ENCODE results near the gene NDUFS8. TPM values are rescaled to one million over a fixed set of nuclear protein-coding genes. Genes with fewer than 3 reads are reported as not detected.

Gene NDUFS8
- total and polyA plus RNA-seq, 2 experiments from 2014 or later = 114 to 219 TPM

GRCh38 chr11:68015467-68015866 is 15.0 kb upstream of the NDUFS8 start:
- Histone ChIP-seq H3K4me3 (no peak overlapping the region), H3K36me3 (ENCODE audit: low read depth) (no peaks in the 10 kb centered on the region; the same call in 1 of the 2 replicates), H3K9ac (no peak overlapping the region), H3K9me3 (ENCODE audit: low read depth) (no peaks in the 10 kb centered on the region), H3K4me1 (ENCODE audit: insufficient read depth) (peaks cover 46% of the 10 kb centered on the region), H3F3A (ENCODE audit: insufficient read depth) (peaks cover 12% of the 10 kb centered on the region), H3K9me2 (ENCODE audit: insufficient read depth) (no peaks in the 10 kb centered on the region), H3K27me3 (replicated peaks; ENCODE audit: insufficient read depth) (no peaks in the 10 kb centered on the region), H4K20me1 (ENCODE audit: insufficient read depth) (no peaks in the 10 kb centered on the region), H3K4me2 (ENCODE audit: unreplicated experiment) (no peak overlapping the region), H2AFZ (no peak overlapping the region), H3K27ac (no peak overlapping the region), H3K79me2 (ENCODE audit: insufficient read depth) (peaks cover 28% of the 10 kb centered on the region)
- TF ChIP-seq EZH2 (IDR thresholded peaks at IDR 0.05; ENCODE audit: insufficient read depth, poor library complexity, severe bottlenecking) (no peak), EZH2phosphoT487 (IDR thresholded peaks at IDR 0.05; ENCODE audit: insufficient read depth, low read depth) (no peak)
- in situ Hi-C loops (cut with MboI) = no loop called here
- WGBS, 2 experiments (ENCODE audit: low coverage in 1 of 2, low lambda C conversion rate in 2 of 2, missing lambda C conversion rate in 2 of 2) = 98 to 99% methylated on average over 8 of the region's 8 CpGs
- no peak for DNase-seq

DNA sequence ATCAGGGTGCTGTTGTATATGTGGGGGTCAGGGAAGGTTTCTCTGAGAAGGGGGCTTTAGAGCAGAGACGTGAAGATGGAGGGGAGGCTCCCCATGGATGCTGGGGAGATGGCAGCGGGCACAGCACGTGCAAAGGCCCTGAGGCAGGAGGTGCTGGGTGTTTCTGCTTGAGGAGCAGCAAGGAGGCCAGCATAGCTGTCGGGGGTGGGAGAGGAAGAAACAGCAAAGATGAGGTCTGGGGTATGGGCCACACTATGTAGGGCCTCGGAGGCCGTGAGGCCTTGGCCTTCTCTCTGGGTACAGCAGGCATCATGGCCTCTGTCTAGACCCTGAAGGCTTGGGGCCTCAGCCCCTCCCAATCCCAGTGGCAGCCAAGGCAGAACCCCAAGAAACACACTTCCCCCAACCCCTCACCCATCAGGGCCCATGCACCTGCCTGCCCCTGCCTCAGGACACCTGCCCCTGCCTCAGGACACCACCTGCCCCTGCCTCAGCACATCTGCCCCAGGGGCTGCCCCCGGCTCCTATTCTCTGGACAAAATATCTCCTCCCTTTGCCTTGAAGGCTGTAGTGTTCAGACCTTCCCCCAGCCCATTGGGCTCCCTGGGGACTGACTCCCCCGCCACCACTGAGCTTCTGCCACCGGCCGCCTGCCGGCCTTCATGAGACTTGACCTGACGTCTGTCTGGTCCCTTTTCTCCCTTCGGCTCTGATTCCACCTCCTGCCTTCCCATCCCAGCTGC is 14.1 kb upstream of the NDUFS8 start:
- Histone ChIP-seq H4K20me1 (ENCODE audit: insufficient read depth) (no peaks in the 10 kb centered on the region), H3K4me2 (ENCODE audit: unreplicated experiment) (no peak overlapping the region), H3F3A (ENCODE audit: insufficient read depth) (peaks cover 7% of the 10 kb centered on the region), H3K9ac (peak overlapping the region; percentile 3; the same call in 1 of the 2 replicates), H3K9me3 (ENCODE audit: low read depth) (no peaks in the 10 kb centered on the region), H3K27ac (no peak overlapping the region), H3K9me2 (ENCODE audit: insufficient read depth) (no peaks in the 10 kb centered on the region), H3K4me3 (no peak overlapping the region), H3K27me3 (replicated peaks; ENCODE audit: insufficient read depth) (no peaks in the 10 kb centered on the region), H3K79me2 (ENCODE audit: insufficient read depth) (peaks cover 22% of the 10 kb centered on the region), H3K36me3 (ENCODE audit: low read depth) (no peaks in the 10 kb centered on the region; the same call in 1 of the 2 replicates), H2AFZ (no peak overlapping the region), H3K4me1 (ENCODE audit: insufficient read depth) (peaks cover 40% of the 10 kb centered on the region)
- WGBS, 2 experiments (ENCODE audit: low coverage in 1 of 2, low lambda C conversion rate in 2 of 2, missing lambda C conversion rate in 2 of 2) = 59 to 65% methylated on average over 13 of the region's 13 CpGs
- peak; percentile 40 for DNase-seq
- no peak for TF ChIP-seq EZH2phosphoT487 (IDR thresholded peaks at IDR 0.05; ENCODE audit: insufficient read depth, low read depth)
- in situ Hi-C loops (cut with MboI) = no loop called here

DNA sequence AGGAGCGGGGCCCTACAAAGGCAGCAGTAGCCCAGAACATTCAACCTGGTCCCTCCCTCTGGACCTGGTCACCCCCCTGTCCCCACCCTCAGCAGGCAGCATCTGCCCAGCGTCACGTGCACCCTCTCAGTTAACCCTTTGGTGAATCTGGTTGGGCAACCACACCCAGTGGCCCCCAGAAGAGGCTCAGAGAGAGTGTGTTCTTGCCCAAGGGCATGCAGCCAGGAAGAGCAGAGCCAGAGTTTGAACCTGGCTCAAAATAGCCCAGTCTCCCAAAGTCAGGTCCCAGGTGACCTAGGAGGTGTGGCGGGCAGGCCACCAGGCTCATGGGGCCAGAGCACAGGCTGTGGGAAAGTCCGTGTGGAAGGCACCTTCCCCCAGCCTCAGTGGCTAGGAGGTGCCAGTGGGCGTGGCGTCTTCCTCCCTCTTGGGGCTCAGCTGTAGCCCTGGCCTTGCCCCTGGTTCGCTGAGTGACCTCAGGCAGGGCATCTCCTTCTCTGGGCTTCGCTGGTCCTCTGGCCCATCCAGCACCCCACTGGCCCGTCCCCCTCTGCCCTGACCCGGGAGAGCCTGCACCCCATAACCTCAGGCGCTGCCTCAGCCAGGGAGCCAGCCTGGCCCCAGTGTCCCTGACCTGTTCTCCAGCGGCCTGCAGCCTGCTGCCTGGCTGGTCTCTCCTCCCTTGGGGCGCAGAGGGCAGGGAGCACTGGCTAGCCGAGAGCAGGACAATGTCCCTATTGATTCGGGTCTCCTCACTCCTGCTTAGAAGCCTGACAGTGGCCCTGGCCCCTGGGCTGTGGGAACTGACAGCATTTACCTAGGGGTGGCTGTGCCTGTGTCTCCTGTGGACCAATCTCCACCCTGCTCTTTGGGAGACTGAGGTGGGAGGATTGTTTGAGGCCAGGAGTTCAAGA is 13.3 kb upstream of the NDUFS8 start:
- H3K4me3 ChIP-seq = no peak overlapping the region
- H3K4me1 ChIP-seq (ENCODE audit: insufficient read depth) = peaks cover 32% of the 10 kb centered on the region
- peak overlapping the region; percentile 3; the same call in 1 of the 2 replicates for H3K9ac ChIP-seq
- TF ChIP-seq EZH2 (IDR thresholded peaks at IDR 0.05; ENCODE audit: insufficient read depth, poor library complexity, severe bottlenecking) (no peak), EZH2phosphoT487 (IDR thresholded peaks at IDR 0.05; ENCODE audit: insufficient read depth, low read depth) (no peak)
- H3K4me2 ChIP-seq (ENCODE audit: unreplicated experiment) = no peak overlapping the region
- H4K20me1 ChIP-seq (ENCODE audit: insufficient read depth) = no peaks in the 10 kb centered on the region
- H3K36me3 ChIP-seq (ENCODE audit: low read depth) = no peaks in the 10 kb centered on the region; the same call in 1 of the 2 replicates
- no peaks in the 10 kb centered on the region for H3K9me2 ChIP-seq (ENCODE audit: insufficient read depth)
- no peak overlapping the region for H3K27ac ChIP-seq
- no peaks in the 10 kb centered on the region for H3K9me3 ChIP-seq (ENCODE audit: low read depth)
- peaks cover 14% of the 10 kb centered on the region for H3K79me2 ChIP-seq (ENCODE audit: insufficient read depth)
- in situ Hi-C loops (cut with MboI) = no loop called here
- H3K27me3 ChIP-seq (replicated peaks; ENCODE audit: insufficient read depth) = no peaks in the 10 kb centered on the region
- H2AFZ ChIP-seq = no peak overlapping the region
- peaks cover 4% of the 10 kb centered on the region for H3F3A ChIP-seq (ENCODE audit: insufficient read depth)
- DNase-seq = no peak
- WGBS, 2 experiments (ENCODE audit: low coverage in 1 of 2, low lambda C conversion rate in 2 of 2, missing lambda C conversion rate in 2 of 2) = 63 to 68% methylated on average over 15 of the region's 16 CpGs

GRCh38 chr11:68017980-68018729 is 12.3 kb upstream of the NDUFS8 start:
- H3K79me2 ChIP-seq (ENCODE audit: insufficient read depth) = peaks cover 8% of the 10 kb centered on the region; the same call in 1 of the 2 replicates
- WGBS, 2 experiments (ENCODE audit: low coverage in 1 of 2, low lambda C conversion rate in 2 of 2, missing lambda C conversion rate in 2 of 2) = 73 to 79% methylated on average over 27 of the region's 27 CpGs
- no peak overlapping the region for H3K27ac ChIP-seq
- in situ Hi-C loops (cut with MboI) = no loop called here
- no peaks in the 10 kb centered on the region for H3K9me3 ChIP-seq (ENCODE audit: low read depth)
- no peak overlapping the region for H2AFZ ChIP-seq
- peaks cover 4% of the 10 kb centered on the region for H3F3A ChIP-seq (ENCODE audit: insufficient read depth)
- H3K4me2 ChIP-seq (ENCODE audit: unreplicated experiment) = no peak overlapping the region
- no peaks in the 10 kb centered on the region for H3K27me3 ChIP-seq (replicated peaks; ENCODE audit: insufficient read depth)
- H3K9ac ChIP-seq = no peak overlapping the region
- no peak for DNase-seq
- TF ChIP-seq EZH2phosphoT487 (IDR thresholded peaks at IDR 0.05; ENCODE audit: insufficient read depth, low read depth) (no peak), EZH2 (IDR thresholded peaks at IDR 0.05; ENCODE audit: insufficient read depth, poor library complexity, severe bottlenecking) (no peak)
- H3K36me3 ChIP-seq (ENCODE audit: low read depth) = no peaks in the 10 kb centered on the region; the same call in 1 of the 2 replicates
- no peaks in the 10 kb centered on the region for H3K9me2 ChIP-seq (ENCODE audit: insufficient read depth)
- H3K4me1 ChIP-seq (ENCODE audit: insufficient read depth) = peaks cover 22% of the 10 kb centered on the region
- no peak overlapping the region for H3K4me3 ChIP-seq
- H4K20me1 ChIP-seq (ENCODE audit: insufficient read depth) = no peaks in the 10 kb centered on the region
